ENCODE results near the gene AMOTL2.

AMOTL2 gene

GRCh38 chr3:134374105-134374790, at the start of gene AMOTL2:
TSS of gene AMOTL2 (minus strand) at chr3:134374447. CDS start at chr3:134371433, 3,014 bp downstream.
- DNase-seq (ENCODE audit: low read depth in 2 of 2) = no peak

- DNase-seq (ENCODE audit: low read depth in 2 of 2) = no peak
These were observed 48.9 kb upstream of the AMOTL2 start for GRCh38 chr3:134423153-134423552.

GRCh38 chr3:134419960-134420321, 45.7 kb upstream of the AMOTL2 start:
- no peak for DNase-seq (ENCODE audit: low read depth in 2 of 2)

- no peak for DNase-seq (ENCODE audit: low read depth in 2 of 2)
These were observed 45.1 kb upstream of the AMOTL2 start for GRCh38 chr3:134419214-134419959.

DNA sequence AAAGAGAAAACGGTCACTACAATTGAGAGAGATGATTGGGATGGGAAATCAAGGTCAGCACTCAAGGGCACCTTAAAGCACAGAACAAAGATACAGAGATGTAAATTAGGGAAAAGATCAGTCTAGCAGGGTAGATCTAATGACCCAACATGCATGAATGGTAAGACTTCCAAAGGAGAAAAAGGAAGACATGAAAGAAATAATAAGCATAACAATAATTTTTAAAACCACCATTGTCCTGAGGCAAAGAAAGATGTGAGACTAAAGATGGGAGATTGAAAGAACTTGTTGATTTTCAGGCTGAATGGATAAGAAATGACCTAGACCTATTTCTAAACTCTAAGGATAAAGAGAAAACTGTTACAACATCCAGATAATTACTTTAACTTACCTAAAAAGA, 34.8 kb upstream of the AMOTL2 start:
- no peak for DNase-seq (ENCODE audit: low read depth in 2 of 2)

DNA sequence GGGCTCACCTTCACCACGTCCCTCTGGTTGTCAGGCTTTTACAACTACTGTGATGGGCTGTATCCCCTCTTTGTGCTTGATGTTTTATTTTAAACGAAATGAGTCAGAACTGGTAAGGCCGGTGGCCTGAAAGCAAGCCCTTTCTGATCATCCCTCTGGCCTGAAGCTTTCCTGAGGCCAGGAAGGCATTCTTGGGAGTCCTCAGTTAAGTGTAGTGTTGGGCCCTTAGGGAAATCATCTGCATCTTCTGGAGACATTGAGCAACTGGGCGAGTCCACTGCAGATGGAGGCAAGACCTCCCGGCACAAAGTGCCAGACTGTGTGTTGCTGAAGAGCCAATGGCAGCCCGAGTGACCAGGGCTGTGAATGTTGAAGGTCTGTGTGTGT, 33.0 kb upstream of the AMOTL2 start:
- no peak for DNase-seq (ENCODE audit: low read depth in 2 of 2)

GRCh38 chr3:134406331-134407238, 32.3 kb upstream of the AMOTL2 start:
- DNase-seq (ENCODE audit: low read depth in 2 of 2) = no peak

DNA sequence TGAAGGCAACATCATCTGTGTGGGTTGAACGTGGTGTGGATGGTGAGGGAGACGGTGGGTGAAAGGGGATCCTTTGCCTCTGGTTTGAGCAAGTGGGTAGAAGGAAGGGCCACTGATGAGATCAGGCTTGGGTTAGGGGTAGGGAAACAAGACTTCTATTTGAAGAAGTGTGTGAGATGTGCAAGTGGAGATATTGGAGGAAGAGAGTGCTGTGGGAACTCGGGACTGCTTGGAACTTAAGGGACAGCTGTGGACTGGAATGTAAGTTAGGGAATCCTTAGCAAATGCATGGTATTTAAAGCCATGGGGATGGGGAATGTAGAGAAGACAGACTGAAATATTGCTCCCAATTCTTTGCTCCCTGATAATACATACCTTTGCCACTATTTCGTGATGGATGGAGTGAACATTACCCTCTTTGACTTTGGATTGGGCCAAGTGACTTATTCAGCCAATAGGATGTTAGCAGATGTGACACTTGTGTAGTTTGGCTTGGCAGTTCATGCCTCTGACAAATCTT, 30.2 kb upstream of the AMOTL2 start:
- DNase-seq (ENCODE audit: low read depth in 2 of 2) = no peak

DNA sequence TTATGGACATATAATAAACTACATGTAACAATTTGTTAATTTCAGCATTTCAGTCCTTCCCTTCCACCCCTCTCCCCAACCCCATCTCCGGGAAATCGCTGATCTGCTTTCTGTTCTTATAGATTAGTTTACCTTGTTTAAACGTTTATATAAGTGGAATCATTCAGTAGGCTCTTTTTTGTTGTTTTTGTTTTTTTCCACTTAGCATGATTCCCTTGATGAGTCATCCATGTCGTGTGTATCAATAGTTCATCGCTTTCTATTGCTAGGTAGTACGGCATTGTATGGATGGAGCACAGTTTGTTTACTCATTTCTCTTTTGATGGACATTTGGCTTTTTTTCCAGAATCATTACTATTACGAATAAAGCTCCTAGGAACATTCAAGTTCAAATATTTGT, 23.5 kb upstream of the AMOTL2 start:
- DNase-seq (ENCODE audit: low read depth in 2 of 2) = no peak

GRCh38 chr3:134395103-134395502, 20.9 kb upstream of the AMOTL2 start:
- no peak for DNase-seq (ENCODE audit: low read depth in 2 of 2)

DNA sequence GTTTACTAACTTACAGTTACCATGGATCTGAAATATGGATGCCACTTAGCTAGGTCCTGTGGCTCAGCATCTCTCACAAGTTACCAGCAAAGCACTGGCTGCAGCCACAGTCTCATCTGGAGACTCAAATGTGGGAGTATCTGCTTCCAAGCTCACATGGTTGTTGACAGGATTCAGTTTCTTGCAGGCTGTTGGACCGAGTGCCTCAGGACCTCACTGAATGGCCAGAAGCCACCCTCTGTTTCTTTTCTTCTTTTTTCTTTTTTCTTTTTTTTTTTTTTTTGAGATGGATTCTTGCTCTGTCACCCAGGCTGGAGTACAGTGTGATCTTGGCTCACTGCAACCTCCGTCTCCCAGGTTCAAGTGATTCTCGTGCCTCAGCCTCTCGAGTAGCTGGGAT, 20.1 kb upstream of the AMOTL2 start:
- no peak for DNase-seq (ENCODE audit: low read depth in 2 of 2)

- DNase-seq (ENCODE audit: low read depth in 2 of 2) = no peak
These were observed 18.8 kb upstream of the AMOTL2 start for GRCh38 chr3:134393074-134393473.

DNA sequence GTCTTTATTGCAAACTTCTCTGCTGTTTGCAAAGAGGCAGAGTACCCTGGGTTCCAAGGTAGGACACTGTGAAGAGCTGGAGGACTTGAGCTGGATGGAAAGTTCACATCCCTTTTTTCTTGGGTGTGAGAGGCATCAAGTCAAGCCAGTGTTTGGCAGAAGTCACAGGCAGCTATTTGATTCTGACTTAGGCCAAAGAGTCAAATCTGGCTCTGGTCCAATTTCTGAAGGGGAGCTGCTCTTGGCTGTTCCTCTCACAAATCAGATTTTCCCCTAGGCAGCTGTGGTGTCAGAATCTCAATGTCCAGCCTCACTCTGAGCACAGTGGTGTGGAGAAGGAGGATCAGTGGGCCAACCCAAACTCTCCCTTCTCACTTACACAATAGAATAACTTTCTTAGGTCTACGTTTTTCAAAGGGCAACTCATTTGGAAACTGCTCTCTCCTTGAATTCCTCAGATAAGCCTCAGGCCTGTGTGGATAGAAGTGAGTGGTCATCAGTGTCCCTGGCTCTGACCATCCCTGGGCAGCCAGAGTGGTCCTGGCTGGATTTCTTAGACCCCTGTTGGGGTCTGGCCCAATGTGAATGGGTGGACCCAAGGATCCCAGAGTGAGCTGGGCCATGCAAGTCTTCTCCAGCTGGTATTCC, 18.2 kb upstream of the AMOTL2 start:
- DNase-seq (ENCODE audit: low read depth in 2 of 2) = no peak

DNA sequence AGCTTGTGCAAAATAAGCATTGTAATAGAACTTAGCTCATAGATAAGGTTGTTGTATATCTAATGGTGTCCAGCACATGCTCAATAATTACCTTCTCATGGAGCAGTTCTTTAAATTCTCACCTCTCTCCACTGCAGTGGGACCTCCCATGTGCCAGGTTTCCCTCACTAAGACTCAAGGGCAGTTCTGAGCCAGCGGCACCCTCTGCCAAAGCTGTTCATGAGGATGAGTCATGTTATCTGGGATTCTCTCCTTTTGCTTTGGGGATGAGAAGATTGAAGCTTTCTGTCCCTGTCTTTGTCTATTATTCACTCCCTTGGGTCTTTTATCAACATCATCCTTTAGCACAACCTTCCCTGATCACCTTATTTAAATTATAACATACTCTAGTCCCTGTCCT, 15.6 kb upstream of the AMOTL2 start:
- no peak for DNase-seq (ENCODE audit: low read depth in 2 of 2)

DNA sequence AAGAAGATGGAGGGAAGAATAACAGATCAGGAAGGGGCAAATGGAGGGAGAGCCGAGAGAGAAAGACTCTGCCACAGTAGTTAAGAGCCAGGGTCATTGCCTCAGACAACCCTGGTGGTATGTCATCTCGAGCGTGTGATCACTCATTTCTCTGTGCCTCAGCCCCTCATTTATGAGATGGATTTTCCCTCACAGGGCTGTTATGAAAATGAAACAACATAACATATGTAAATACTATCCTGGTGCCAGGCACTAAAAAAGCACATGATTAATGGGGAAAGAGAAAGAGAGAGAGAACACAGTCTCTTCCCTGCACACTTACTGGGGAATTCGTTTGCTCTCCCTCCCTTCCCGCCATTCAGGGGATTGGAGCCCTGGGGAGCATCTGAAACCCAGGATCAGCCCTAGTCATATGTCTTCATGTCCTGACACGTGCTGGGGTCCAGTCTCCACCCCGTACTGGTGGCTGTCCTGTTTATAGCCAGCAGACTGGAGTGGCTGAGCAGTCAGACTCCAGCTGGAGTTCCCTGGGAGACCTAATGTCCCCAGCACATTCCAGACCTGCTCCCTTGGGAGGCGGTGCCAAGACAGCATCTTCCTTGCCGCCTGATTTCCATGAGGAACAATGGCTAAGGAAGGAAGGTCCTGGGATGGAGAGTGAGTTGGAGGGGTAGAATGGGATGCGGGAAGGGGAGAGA, 14.7 kb upstream of the AMOTL2 start:
- no peak for DNase-seq (ENCODE audit: low read depth in 2 of 2)

- DNase-seq (ENCODE audit: low read depth in 2 of 2) = no peak
These were observed 14.0 kb upstream of the AMOTL2 start for GRCh38 chr3:134388292-134388691.

- no peak for DNase-seq (ENCODE audit: low read depth in 2 of 2)
These were observed 13.0 kb upstream of the AMOTL2 start for GRCh38 chr3:134387293-134387692.

DNA sequence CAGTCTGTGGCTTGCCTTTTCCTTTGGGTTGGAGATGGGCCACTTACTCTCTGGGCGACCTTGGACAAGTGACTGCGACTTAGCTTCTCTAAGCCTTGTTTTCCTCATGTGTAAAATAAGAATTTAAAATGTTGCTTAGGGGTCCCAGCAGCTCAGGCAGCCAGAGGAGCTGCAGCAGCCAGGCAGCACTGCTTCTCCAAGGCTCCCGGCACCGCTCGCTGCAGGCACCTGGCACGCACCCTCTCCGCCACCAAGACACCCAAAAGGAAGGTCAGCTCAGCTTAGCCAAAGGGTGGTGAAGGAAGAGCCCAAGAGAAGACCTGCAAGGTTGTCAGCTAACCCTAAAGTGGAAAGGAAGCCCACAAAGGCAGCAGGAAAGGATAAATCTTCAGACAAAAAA, 10.7 kb upstream of the AMOTL2 start:
- DNase-seq (ENCODE audit: low read depth in 2 of 2) = no peak

- no peak for DNase-seq (ENCODE audit: low read depth in 2 of 2)
These were observed 7.7 kb upstream of the AMOTL2 start for GRCh38 chr3:134381831-134382442.

DNA sequence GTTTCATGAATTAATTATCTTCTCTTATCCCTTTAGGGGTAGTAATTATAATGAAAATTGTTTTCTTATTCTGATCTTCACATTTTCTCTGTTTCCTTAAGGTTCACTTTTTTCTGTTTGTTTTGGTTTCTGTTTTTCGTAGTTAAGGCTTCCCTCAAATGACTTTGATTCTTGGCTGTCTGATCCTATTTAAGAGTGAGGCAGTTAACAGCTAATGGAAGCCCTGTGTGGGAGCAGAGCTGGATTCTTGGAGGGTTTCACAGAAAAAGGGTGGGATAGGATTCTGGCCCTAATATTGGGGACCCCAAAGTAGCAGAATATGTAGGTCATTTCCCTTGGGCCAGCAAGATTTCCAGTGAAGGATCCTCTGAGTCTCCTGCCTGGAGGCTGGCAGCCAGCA, 6.8 kb upstream of the AMOTL2 start:
- DNase-seq (ENCODE audit: low read depth in 2 of 2) = no peak

DNA sequence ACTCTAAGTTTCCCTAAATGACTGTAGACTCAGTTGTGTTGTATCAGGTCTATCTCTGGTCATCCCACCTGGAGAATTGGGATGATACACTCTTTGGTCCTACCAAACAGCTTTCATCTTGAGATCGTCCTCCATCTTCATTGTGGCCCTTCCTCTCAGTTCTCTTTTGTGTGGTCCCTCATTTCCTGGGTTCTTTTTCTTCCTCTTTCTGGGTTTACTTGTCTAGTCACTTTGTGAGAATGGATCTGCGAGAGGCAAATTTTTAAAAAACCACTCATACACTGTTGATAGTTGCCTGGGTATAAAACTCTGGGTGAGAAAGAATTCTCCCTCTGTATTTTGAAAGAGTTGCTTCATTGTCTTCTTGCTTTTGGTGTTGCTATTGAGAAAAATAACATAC, 6.0 kb upstream of the AMOTL2 start:
- no peak for DNase-seq (ENCODE audit: low read depth in 2 of 2)

All from stimulated activated CD4-positive, alpha-beta T cell treated with anti-CD3 and anti-CD28 coated beads, Interleukin-1b, Interleukin-23, amount 100 ng/mL, for 1 hour (primary cell).